MCF 10A (cell line): ENCODE results near the gene PRR5. TPM values are rescaled to one million over a fixed set of nuclear protein-coding genes. Genes with fewer than 3 reads are reported as not detected.

Experiments used
- BruUV-seq: library from RNA; stranded (reverse); fragments of 400-500 nt; replicated peaks from 2 replicates; lab custom pipeline; 2021; lab: Mats Ljungman, UMichigan
- CTCF ChIA-PET: fragments of 300-600 bp; sonication (Branson Sonifier 250); formaldehyde crosslinking; extraction: SDS; loops from one replicate; lab custom pipeline; 2021; ENCODE audit warnings: antibody characterized with exemption, inconsistent platforms; lab: Yijun Ruan, JAX
- POLR2A ChIA-PET: fragments of 300-600, 350-650 bp; sonication (Branson Sonifier 250); formaldehyde crosslinking; extraction: SDS; loops from one replicate; lab custom pipeline; 2020; ENCODE audit warnings: antibody characterized with exemption, inconsistent platforms; lab: Yijun Ruan, JAX
- DNase-seq: peaks from one replicate; pipeline ENCODE4 v3.0.0-alpha.2; 2018; ENCODE audit not compliant: unreplicated experiment
- H3K27ac Mint-ChIP-seq: one replicate; pipeline ENCODE4 v1.8.0; 2022; ENCODE audit warnings: mild to moderate bottlenecking, low read depth, mixed read lengths; ENCODE audit not compliant: unreplicated experiment
- H3K27me3 Mint-ChIP-seq: one replicate; pipeline ENCODE4 v1.8.0; 2022; ENCODE audit warnings: mixed read lengths; ENCODE audit not compliant: insufficient read depth, unreplicated experiment
- H3K36me3 Mint-ChIP-seq: one replicate; pipeline ENCODE4 v1.8.0; 2022; ENCODE audit warnings: mild to moderate bottlenecking, moderate library complexity, mixed read lengths; ENCODE audit not compliant: insufficient read depth, unreplicated experiment
- H3K4me1 Mint-ChIP-seq: one replicate; pipeline ENCODE4 v1.8.0; 2022; ENCODE audit warnings: mixed read lengths; ENCODE audit not compliant: insufficient read depth, unreplicated experiment
- H3K4me3 Mint-ChIP-seq: one replicate; pipeline ENCODE4 v1.8.0; 2022; ENCODE audit warnings: mild to moderate bottlenecking, moderate library complexity, mixed read lengths; ENCODE audit not compliant: unreplicated experiment
- H3K9me3 Mint-ChIP-seq: one replicate; pipeline ENCODE4 v1.8.0; 2022; ENCODE audit warnings: mixed read lengths; ENCODE audit not compliant: unreplicated experiment
- intact Hi-C: fragments of 100-400 bp; cut with micrococcal nuclease; formaldehyde crosslinking; loops from 2 replicates; pipeline ENCODE4 v1.14.1; 2022
- total RNA-seq: library from RNA; stranded (reverse); gene quantifications from 2 replicates; pipeline ENCODE4 v1.2.3, GENCODE V29; 2022
- TF ChIP-seq, protein P1 (sequence below): fragments of 200-600 bp; IDR thresholded peaks from one replicate; pipeline ENCODE4 v1.8.0; 2022; ENCODE audit warnings: antibody characterized with exemption, mild to moderate bottlenecking; ENCODE audit not compliant: unreplicated experiment

PRR5 gene
- total RNA-seq, 1 experiment from 2014 or later: 11.0 TPM

DNA sequence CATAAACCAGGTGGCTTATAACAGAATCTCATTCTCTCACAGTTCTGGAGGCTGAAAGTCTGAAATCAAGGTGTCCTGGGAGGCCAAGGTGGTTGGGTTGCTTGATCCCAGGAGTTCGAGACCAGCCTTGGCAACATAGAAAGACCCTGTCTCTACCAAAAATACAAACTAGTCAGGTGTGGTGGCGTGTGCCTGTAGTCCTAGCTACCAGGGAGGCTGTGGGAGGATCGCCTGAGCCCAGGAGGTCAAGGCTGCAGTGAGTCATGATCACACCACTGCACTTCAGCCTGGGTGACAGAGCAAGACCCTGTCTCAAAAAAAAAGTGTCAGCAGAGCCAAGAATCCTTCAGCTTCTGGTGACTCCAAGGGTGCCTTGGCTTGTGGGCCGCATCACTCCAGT, 8.9 kb upstream of the PRR5 start:
- H3K9me3 Mint-ChIP-seq: no peaks in the 10 kb centered on the region
- H3K4me3 Mint-ChIP-seq: no peak overlapping the region
- no peaks in the 10 kb centered on the region for H3K27me3 Mint-ChIP-seq
- no peaks in the 10 kb centered on the region for H3K36me3 Mint-ChIP-seq
- TF ChIP-seq, protein P1, sequence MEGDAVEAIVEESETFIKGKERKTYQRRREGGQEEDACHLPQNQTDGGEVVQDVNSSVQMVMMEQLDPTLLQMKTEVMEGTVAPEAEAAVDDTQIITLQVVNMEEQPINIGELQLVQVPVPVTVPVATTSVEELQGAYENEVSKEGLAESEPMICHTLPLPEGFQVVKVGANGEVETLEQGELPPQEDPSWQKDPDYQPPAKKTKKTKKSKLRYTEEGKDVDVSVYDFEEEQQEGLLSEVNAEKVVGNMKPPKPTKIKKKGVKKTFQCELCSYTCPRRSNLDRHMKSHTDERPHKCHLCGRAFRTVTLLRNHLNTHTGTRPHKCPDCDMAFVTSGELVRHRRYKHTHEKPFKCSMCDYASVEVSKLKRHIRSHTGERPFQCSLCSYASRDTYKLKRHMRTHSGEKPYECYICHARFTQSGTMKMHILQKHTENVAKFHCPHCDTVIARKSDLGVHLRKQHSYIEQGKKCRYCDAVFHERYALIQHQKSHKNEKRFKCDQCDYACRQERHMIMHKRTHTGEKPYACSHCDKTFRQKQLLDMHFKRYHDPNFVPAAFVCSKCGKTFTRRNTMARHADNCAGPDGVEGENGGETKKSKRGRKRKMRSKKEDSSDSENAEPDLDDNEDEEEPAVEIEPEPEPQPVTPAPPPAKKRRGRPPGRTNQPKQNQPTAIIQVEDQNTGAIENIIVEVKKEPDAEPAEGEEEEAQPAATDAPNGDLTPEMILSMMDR: no peak
- CTCF ChIA-PET: interaction anchor here (0.7 kb wide), 1 partner anchor 409 kb away, joined by 4 read pairs; no protein-coding TSS in a partner anchor
- POLR2A ChIA-PET: no interaction called here
- BruUV-seq: no TSS peak
- no peak overlapping the region for H3K27ac Mint-ChIP-seq
- no peaks in the 10 kb centered on the region for H3K4me1 Mint-ChIP-seq
- intact Hi-C loops: no loop called here
- no peak for DNase-seq

- Mint-ChIP-seq H3K4me3 (no peak overlapping the region), H3K4me1 (no peaks in the 10 kb centered on the region), H3K27me3 (no peaks in the 10 kb centered on the region), H3K9me3 (no peaks in the 10 kb centered on the region), H3K27ac (no peak overlapping the region), H3K36me3 (no peaks in the 10 kb centered on the region)
- BruUV-seq: no TSS peak
- intact Hi-C loops: no loop called here
- DNase-seq: no peak
- POLR2A ChIA-PET: interaction anchor here (0.5 kb wide), 1 partner anchor 32 kb away, joined by 3 read pairs; no protein-coding TSS in a partner anchor
- CTCF ChIA-PET: interaction anchor here (0.7 kb wide), 1 partner anchor 408 kb away, joined by 4 read pairs; no protein-coding TSS in a partner anchor
- TF ChIP-seq, protein P1: no peak
Observed at GRCh38 chr22:44693756-44694155, 8.2 kb upstream of the PRR5 start.

DNA sequence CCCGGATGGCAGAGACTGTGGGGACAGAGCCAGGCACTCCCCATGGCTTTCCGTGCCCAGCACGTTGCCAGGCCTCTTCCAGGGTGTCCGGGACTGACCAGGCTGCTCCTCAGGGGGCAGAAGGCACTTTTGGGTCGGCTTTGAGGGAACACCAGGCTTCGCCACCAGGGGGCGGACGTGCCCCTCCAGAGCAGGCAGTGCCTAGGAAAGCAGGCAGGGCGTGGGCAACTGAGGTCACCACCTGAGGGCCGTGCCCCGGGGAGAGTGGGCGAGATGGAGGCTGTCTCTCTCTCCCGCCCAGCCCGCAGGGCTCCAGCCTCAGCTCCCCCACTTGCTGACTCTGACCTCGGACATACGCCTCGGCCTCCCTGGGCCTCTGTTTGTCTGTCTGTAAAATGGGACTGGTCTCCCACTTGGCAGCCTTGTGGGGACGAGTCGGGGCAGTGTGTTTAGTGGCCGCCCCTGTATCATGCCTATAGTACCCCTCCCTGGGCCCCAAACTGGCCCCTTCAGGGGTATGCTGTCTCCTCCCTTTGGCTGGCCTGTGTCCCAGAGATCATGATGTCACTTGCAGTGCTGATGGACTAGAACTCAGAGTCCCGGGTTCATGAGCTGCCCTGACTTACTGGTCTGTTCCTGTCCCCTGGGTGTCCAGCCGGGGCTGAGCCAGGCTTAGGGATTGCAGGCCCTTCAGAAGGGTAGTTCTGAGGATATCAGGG, 4.4 kb upstream of the PRR5 start:
- no peak overlapping the region for H3K27ac Mint-ChIP-seq
- CTCF ChIA-PET: interaction anchor here (0.6 to 2.3 kb wide), 13 partner anchors 10 to 1626 kb away, joined by 3 to 11 read pairs (median 3); no protein-coding TSS in a partner anchor

More for the DNA sequence above, 4.4 kb upstream of the PRR5 start:
- Mint-ChIP-seq H3K27me3 (no peaks in the 10 kb centered on the region), H3K9me3 (no peaks in the 10 kb centered on the region), H3K4me3 (no peak overlapping the region), H3K4me1 (no peaks in the 10 kb centered on the region), H3K36me3 (no peaks in the 10 kb centered on the region)
- POLR2A ChIA-PET: no interaction called here
- TF ChIP-seq, protein P1: peak; percentile 85
- BruUV-seq: no TSS peak
- DNase-seq: peak; percentile 77
- intact Hi-C loops: loop anchor here (1.0 kb wide), 1 partner anchor 39 kb away; no protein-coding TSS in a partner anchor
